ENCODE results near the gene NR3C2.

NR3C2 gene

GRCh38 chr4:148056879-148057278 lies 385.3 kb downstream of the NR3C2 start:
- no peak for DNase-seq (ENCODE audit: low read depth, low spot score)

DNA sequence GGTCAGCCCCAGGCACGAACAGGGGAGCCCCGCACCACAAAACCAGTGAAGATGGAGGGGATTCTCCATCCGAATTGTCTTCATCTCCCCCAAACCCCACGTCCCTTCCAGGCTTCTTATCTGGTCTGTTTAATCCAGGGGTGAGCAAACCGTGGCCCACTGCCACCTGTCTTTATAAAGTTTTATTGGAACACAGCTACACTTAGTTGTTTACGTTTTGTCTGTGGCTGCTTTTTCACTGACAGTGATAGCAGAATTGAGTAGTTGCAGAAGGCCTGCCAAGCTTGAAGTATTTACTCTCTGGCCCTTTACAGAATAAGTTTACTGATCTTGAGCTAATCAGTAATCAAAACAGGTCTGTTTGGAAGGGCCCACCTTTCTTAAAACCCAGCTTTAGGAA lies 386.4 kb downstream of the NR3C2 start:
- no peak for DNase-seq (ENCODE audit: low read depth, low spot score)

GRCh38 chr4:148054275-148054674 lies 387.9 kb downstream of the NR3C2 start:
- no peak for DNase-seq (ENCODE audit: low read depth, low spot score)

GRCh38 chr4:148053298-148054003 lies 388.8 kb downstream of the NR3C2 start:
- DNase-seq (ENCODE audit: low read depth, low spot score) = no peak

GRCh38 chr4:148052448-148052847 lies 389.8 kb downstream of the NR3C2 start:
- no peak for DNase-seq (ENCODE audit: low read depth, low spot score)

- DNase-seq (ENCODE audit: low read depth, low spot score) = no peak
Observed at GRCh38 chr4:148051403-148051802, 390.8 kb downstream of the NR3C2 start.

DNA sequence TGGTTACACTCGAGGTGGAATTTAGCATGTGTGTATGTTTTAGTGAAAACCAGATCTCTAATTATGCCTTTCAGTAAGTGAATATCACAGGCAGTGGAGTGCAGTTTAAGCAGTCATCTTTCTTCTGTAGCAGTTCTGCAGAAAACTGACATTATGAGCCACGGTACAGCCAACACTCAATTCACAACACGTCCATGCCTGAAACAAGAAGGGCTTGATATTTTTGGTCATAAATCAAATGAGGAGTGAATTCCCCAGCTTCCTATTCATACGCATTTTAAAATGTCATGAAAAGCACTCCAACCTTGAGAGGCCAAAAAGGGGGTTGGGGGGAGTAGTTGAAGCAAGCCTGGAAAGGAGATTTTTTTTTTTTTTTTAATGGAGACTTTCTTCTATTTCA lies 393.6 kb downstream of the NR3C2 start:
- DNase-seq (ENCODE audit: low read depth, low spot score) = no peak

DNA sequence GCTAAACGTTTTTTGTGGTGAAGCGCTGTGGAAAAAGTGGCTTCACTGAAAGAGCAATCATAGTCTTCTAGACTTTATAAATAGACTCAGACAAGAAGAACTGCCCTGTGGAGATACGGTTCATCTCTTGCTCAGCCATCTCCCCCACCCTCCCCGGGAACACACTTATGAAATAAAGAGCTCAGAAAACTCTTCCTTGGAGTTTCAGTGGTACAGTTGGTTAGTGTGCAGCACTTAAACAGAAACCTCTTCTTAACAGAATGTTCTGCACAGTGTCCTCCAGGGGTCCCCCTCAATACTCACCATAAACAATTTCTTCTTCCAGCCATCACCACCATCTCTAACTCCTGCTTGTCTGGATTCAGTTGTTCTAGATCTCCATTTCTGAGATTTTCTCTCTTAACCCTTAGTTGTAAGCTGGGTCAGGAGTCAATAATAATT lies 397.3 kb downstream of the NR3C2 start:
- no peak for DNase-seq (ENCODE audit: low read depth, low spot score)

- DNase-seq (ENCODE audit: low read depth, low spot score) = no peak
Observed at GRCh38 chr4:148044089-148044911, 397.9 kb downstream of the NR3C2 start.

GRCh38 chr4:148041606-148042329 lies 400.4 kb downstream of the NR3C2 start:
- no peak for DNase-seq (ENCODE audit: low read depth, low spot score)

DNA sequence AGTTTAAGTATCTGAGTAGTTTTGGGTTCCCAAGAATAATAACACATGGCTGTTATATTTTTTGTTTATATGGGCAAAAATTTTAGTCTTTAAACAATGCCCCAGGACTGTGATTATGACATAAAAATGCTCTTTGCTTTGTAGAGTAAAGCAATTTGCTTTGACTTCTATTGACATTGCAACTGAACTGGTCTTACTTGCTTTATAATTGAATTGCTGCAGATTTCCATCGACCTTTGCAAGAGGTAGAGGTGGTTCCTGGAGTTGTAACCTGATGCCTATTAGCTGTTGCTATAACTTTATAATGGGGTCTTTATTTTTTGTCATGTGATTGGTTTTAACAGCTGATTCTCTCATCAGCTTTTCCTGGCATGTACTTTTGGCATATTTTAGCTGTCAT lies 407.4 kb downstream of the NR3C2 start:
- DNase-seq (ENCODE audit: low read depth, low spot score) = no peak

GRCh38 chr4:148030193-148030873 lies 411.9 kb downstream of the NR3C2 start:
- DNase-seq (ENCODE audit: low read depth, low spot score) = no peak

DNA sequence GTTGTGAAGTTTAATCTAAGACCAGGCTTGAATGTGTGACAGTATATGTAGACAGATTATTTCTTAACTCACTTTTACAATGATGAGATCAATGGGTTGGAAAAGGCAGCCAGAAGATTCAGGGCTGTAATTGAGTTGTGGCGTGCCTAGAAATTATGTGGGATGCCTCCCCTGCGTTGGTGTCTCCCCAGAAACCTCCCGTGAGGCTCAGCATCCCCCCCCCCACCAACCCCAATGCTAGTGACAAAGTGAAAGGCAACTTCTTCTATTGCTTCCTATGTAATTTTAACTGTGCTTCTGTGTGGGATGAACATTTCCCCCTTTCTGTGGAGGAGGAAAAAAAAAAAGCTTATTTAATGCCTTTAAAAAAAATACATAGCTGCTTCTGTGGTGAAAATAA lies 412.4 kb downstream of the NR3C2 start:
- DNase-seq (ENCODE audit: low read depth, low spot score) = no peak

Data from smooth muscle cell of the brain vasculature (primary cell).